Peyer's patch (tissue), 4 donors: ENCODE measurements around the gene KIF26B. TPM values are rescaled to one million over a fixed set of nuclear protein-coding genes. Genes with fewer than 3 reads are reported as not detected.

Experiments used
- DNase-seq, 3 donors: peaks; one replicate each; pipeline ENCODE4 v3.0.0-alpha.2; 2017 to 2019
- H3K27ac ChIP-seq, 4 donors: fragments of 200-600 bp; sonication (generic); one replicate each; pipeline ENCODE4 v1.5.1; 2016 to 2019
- H3K27me3 ChIP-seq, 2 donors: fragments of 200-600 bp; sonication (generic); one replicate each; pipeline ENCODE4 v1.5.1; 2019
- H3K36me3 ChIP-seq, 3 donors: fragments of 200-600 bp; sonication (generic); one replicate each; pipeline ENCODE4 v1.5.1; 2016 to 2019
- H3K4me1 ChIP-seq, 4 donors: fragments of 200-600 bp; sonication (generic); one replicate each; pipeline ENCODE4 v1.5.1; 2016 to 2019
- H3K4me3 ChIP-seq, 4 donors: fragments of 200-600 bp; sonication (generic); 1 replicate in 3 of 4; 2 replicates in 1 of 4; pipeline ENCODE4 v1.5.1; 2016 to 2019; ENCODE audit warnings: mild to moderate bottlenecking in 1 of 4
- H3K9me3 ChIP-seq, 4 donors: fragments of 200-600 bp; sonication (generic); one replicate each; pipeline ENCODE4 v1.5.1; 2016 to 2019; ENCODE audit warnings: mild to moderate bottlenecking in 1 of 4
- POLR2A ChIP-seq, 2 donors: fragments of 450-650 bp; IDR thresholded peaks; one replicate each; pipeline ENCODE4 v1.5.1; 2017; ENCODE audit warnings: antibody characterized with exemption in 2 of 2, mild to moderate bottlenecking in 2 of 2, moderate library complexity in 2 of 2
- total RNA-seq, 4 donors: library from RNA; depleted of rRNA; stranded (reverse); fragments of >200 nt; gene quantifications; one replicate each; pipeline ENCODE4 v1.1.0, GENCODE V29; 2016
- TF ChIP-seq, protein P1 (sequence below), 6 experiments: fragments of 450-650 bp in 4 of 6; fragments of 200-600 bp in 2 of 6; sonication (generic) in 1 of 6; IDR thresholded peaks; one replicate each; pipeline ENCODE4 v1.5.1; 2017 to 2019; ENCODE audit warnings: antibody characterized with exemption in 6 of 6, mild to moderate bottlenecking in 3 of 6, moderate library complexity in 1 of 6

KIF26B gene
- total RNA-seq, 4 donors from 2014 or later, result 0.70 to 1.6 (median 1.1) TPM

DNA sequence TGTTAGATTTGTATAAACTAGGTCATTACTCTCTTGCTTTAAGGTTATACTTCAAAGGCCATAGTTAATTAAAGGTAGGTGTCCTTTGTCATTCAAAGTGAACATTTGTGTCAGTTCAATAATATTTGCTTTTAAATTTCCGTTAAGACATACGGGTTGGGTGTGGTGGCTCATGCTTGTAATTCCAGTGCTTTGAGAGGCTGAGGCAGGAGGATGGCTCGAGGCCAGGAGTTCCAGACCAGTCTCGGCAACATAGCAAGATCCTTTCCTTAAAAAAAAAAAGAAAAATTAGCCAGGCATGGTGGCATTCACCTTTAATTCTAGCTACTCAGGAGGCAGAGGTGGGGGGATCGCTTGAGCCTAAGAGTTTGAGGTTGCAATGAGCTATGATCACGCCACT lies 80.4 kb downstream of the KIF26B start:
- H3K4me1 ChIP-seq, result no peaks in the 10 kb centered on the region
- H3K27ac ChIP-seq, result no peak overlapping the region
- H3K9me3 ChIP-seq, result no peaks in the 10 kb centered on the region
- H3K4me3 ChIP-seq, result no peak overlapping the region
- no peak for DNase-seq
- no peaks in the 10 kb centered on the region for H3K27me3 ChIP-seq
- H3K36me3 ChIP-seq, result no peaks in the 10 kb centered on the region
- TF ChIP-seq, protein P1, sequence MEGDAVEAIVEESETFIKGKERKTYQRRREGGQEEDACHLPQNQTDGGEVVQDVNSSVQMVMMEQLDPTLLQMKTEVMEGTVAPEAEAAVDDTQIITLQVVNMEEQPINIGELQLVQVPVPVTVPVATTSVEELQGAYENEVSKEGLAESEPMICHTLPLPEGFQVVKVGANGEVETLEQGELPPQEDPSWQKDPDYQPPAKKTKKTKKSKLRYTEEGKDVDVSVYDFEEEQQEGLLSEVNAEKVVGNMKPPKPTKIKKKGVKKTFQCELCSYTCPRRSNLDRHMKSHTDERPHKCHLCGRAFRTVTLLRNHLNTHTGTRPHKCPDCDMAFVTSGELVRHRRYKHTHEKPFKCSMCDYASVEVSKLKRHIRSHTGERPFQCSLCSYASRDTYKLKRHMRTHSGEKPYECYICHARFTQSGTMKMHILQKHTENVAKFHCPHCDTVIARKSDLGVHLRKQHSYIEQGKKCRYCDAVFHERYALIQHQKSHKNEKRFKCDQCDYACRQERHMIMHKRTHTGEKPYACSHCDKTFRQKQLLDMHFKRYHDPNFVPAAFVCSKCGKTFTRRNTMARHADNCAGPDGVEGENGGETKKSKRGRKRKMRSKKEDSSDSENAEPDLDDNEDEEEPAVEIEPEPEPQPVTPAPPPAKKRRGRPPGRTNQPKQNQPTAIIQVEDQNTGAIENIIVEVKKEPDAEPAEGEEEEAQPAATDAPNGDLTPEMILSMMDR (IDR thresholded peaks at IDR 0.05), result no peak
- no peak for TF ChIP-seq POLR2A (IDR thresholded peaks at IDR 0.05)

DNA sequence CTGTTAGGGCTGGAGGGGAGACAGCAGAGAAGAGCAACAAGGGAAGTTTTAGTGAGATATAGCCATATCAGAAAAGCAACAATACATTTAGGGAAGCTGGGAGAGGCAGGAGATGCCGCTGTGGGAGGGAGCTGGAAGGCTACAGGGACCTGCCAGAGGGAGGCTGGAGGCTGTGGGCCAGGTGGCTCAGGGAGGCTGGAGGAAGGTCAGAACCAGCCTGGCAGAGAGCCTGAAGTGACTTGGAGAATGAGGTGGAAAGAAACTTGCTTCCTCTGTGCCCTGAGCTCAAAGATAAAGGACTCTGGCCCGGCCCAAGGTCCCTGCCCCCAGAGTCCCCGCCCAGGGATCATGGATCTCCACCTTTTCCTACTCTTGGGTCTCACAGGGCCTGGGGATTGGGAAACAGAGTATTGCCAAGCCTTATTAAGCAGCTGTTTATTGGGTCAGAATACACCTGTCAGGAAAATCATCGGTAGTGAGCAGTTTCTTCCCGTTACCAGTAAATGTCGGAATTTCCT lies 85.9 kb downstream of the KIF26B start:
- Histone ChIP-seq H3K4me3 (no peak overlapping the region), H3K27me3 (no peaks in the 10 kb centered on the region), H3K9me3 (no peaks in the 10 kb centered on the region), H3K27ac (no peak overlapping the region), H3K36me3 (no peaks in the 10 kb centered on the region), H3K4me1 (no peaks in the 10 kb centered on the region)
- DNase-seq, result peak in 1 of 3 donors; percentile 46
- TF ChIP-seq, protein P1 (IDR thresholded peaks at IDR 0.05), result no peak
- no peak for TF ChIP-seq POLR2A (IDR thresholded peaks at IDR 0.05)

DNA sequence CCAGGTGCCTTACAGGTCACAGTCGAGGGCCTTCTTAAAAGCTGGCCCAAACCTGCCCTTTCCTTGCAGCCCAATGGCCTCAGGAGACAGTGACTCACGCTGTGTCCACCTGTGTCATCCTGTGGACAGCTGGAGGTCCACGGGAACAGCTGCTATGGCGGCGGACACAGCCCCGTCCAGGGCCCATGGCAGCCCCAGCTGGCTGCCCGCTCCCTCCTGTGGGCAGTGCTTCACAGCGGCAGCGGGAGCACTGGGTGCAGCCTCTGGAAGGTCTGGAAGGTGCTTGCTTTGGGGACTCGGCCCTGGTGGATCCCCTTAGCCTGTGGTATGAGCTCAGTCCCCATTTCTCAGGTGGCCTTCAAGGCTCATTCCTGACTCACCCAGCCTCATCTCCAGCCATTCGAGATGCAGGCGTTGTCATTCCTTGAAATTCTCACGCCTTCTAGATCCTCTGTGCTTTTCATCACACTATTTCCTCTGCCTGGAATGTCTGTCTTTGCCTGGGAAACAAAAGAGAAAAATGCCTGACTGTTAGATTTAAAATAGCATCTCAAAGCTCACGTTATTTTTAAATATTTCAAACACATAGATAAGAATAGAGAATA lies 86.8 kb downstream of the KIF26B start:
- Histone ChIP-seq H3K4me1 (no peaks in the 10 kb centered on the region), H3K27me3 (no peaks in the 10 kb centered on the region), H3K4me3 (no peak overlapping the region), H3K36me3 (no peaks in the 10 kb centered on the region), H3K27ac (no peak overlapping the region), H3K9me3 (no peaks in the 10 kb centered on the region)
- peak in 1 of 3 donors; percentile 27 for DNase-seq
- TF ChIP-seq, protein P1 (IDR thresholded peaks at IDR 0.05), result no peak
- TF ChIP-seq POLR2A (IDR thresholded peaks at IDR 0.05), result no peak

DNA sequence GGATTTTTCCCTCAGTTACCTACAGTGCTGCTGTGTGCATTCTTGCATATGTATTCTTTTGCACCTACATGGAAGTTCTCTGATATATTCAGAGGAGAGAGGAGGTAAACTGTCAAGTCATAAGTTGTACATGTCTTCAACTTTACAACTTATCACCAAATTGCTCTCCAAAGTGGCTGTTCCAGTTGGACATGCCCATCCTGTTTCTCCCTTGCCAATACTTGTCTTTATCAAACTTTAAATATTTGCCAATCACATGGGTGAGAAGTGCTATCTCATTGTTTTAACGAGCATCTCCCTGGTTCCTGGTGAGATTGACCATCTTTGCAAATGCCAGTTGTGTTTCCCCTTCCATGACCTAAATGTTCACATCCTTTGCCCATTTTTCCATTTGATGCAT lies 88.2 kb downstream of the KIF26B start:
- DNase-seq, result peak in 1 of 3 donors; percentile 23
- H3K36me3 ChIP-seq, result no peaks in the 10 kb centered on the region
- H3K9me3 ChIP-seq, result no peaks in the 10 kb centered on the region
- no peaks in the 10 kb centered on the region for H3K27me3 ChIP-seq
- H3K4me3 ChIP-seq, result no peak overlapping the region
- H3K27ac ChIP-seq, result no peak overlapping the region
- TF ChIP-seq, protein P1 (IDR thresholded peaks at IDR 0.05), result no peak
- no peak for TF ChIP-seq POLR2A (IDR thresholded peaks at IDR 0.05)
- H3K4me1 ChIP-seq, result no peaks in the 10 kb centered on the region

DNA sequence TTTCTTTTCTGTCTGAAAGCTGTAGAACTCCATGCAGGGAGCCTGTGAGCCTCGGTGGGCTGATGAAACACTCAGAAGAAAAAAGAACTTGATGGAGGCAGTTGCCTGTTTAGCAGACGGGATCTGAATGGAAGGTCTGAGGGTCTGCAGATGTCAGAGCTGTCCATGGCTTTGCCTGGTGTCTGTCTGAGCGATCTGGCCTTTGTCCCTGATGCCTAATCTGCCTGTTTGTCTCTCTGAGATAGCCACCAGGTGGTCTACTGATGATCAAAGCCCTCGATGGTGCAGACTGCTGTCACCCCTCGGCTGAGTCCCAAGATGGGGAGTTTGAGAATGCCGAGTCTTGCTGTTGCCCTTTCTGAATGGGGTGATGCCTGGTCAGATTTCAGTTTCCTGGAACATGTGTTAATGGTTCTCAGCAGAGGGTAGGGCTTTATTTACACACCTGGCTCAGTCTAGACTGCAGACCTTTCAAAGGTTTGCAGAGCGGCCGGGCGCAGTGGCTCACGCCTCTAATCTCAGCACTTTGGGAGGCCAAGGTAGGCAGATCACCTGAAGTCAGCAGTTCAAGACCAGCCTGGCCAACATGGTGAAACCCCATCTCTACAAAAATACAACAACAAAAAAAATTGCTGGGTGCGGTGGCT lies 90.4 kb downstream of the KIF26B start:
- H3K27ac ChIP-seq, result no peak overlapping the region
- H3K36me3 ChIP-seq, result no peaks in the 10 kb centered on the region
- H3K4me1 ChIP-seq, result no peaks in the 10 kb centered on the region
- no peaks in the 10 kb centered on the region for H3K9me3 ChIP-seq
- no peak overlapping the region for H3K4me3 ChIP-seq
- H3K27me3 ChIP-seq, result no peaks in the 10 kb centered on the region
- TF ChIP-seq, protein P1 (IDR thresholded peaks at IDR 0.05), result no peak
- TF ChIP-seq POLR2A (IDR thresholded peaks at IDR 0.05), result no peak
- DNase-seq, result peak in 1 of 3 donors; percentile 60
